Measurements from ENCODE around the gene HSPA9.

The HSPA9 gene

DNA sequence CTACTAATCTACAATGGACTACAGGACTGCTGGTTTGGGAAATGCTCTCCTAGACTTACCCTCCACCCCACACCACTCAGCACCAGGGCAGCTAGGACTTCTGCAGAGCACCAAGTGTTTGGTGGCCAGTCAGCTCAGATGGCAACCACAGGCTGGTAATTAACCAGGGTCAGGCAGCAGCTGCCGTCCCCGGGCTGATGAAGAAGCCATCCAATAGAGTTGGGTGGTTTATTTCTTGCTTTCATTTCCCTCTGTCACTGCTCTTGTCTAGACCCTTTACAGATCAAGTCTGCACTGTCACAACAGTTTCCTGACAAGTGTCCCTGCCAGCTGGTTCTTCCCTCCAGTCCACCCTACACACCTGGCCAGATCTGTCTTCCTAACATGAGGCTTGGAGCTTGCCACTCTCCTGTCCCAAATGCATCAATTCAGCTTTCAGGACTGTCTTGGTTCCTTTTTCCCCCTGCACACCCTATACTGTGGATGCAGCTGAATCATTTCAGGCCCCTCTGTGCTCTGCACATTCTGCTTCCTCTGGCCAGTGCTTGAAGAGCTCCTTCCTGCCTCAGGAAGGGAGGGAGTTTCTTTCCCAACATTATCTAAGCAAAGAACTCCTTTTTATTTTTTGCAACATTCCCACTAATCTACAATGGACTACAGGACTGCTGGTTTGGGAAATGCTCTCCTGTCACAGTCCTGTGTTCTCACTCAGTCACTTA is 30.2 kb upstream of the HSPA9 start:
- Histone ChIP-seq H3K27me3 (ENCODE audit: control insufficient read depth in 1 of 2, insufficient read depth in 2 of 2, low read length in 2 of 2) (no peaks in the 10 kb centered on the region), H3K9ac (ENCODE audit: low read length) (no peak overlapping the region), H3K36me3 (ENCODE audit: insufficient read depth, low read length) (no peaks in the 10 kb centered on the region), H3K9me3 (ENCODE audit: low read length) (no peaks in the 10 kb centered on the region), H3K4me3 (ENCODE audit: low read depth in 1 of 2, low read length in 2 of 2) (no peak overlapping the region), H3K4me1 (ENCODE audit: insufficient read depth, low read length) (peaks cover 13% of the 10 kb centered on the region), H3K27ac (ENCODE audit: low read depth, low read length) (no peak overlapping the region)

GRCh38 chr5:138604176-138604785 is 29.1 kb upstream of the HSPA9 start:
- Histone ChIP-seq H3K4me3 (ENCODE audit: low read depth in 1 of 2, low read length in 2 of 2) (no peak overlapping the region), H3K27me3 (ENCODE audit: control insufficient read depth in 1 of 2, insufficient read depth in 2 of 2, low read length in 2 of 2) (no peaks in the 10 kb centered on the region), H3K27ac (ENCODE audit: low read depth, low read length) (no peak overlapping the region), H3K4me1 (ENCODE audit: insufficient read depth, low read length) (peaks cover 5% of the 10 kb centered on the region), H3K9me3 (ENCODE audit: low read length) (no peaks in the 10 kb centered on the region), H3K36me3 (ENCODE audit: insufficient read depth, low read length) (no peaks in the 10 kb centered on the region), H3K9ac (ENCODE audit: low read length) (no peak overlapping the region)

DNA sequence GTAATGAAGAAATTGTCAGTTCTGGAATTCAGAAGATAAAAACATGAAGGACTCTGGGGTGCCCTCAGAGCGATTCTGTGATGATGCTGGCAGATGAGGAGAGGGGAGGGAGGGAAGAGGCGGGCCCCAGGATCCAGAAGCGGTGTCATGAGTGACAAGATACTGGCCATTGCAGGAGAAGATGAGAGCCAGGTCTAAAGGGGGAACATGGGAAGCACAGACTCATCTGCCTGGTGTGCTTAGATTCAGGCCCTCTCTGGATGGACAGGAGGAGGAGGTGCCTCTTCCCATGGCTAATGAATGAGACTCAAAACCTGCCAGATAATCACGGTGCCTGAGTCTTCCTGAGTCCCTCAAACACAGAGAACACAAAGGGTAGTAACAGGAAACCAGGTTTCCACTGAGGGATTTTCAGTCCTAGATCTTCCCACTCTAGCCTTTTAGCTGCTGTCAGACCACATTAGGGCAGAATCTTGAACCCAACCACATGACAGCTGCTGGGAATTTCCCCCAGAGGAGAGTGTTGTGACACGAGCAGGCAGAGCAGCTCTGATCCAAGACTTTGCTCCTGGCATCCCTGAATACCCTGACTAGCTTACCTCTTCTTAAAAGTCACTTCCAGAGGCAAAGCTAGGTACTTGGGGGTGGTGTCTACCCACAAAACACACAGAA is 28.2 kb upstream of the HSPA9 start:
- no peaks in the 10 kb centered on the region for H3K9me3 ChIP-seq (ENCODE audit: low read length)
- no peak overlapping the region for H3K27ac ChIP-seq (ENCODE audit: low read depth, low read length)
- no peak overlapping the region for H3K9ac ChIP-seq (ENCODE audit: low read length)
- no peak overlapping the region for H3K4me3 ChIP-seq (ENCODE audit: low read depth in 1 of 2, low read length in 2 of 2)
- no peaks in the 10 kb centered on the region for H3K27me3 ChIP-seq (ENCODE audit: control insufficient read depth in 1 of 2, insufficient read depth in 2 of 2, low read length in 2 of 2)
- no peaks in the 10 kb centered on the region for H3K36me3 ChIP-seq (ENCODE audit: insufficient read depth, low read length)
- no peaks in the 10 kb centered on the region for H3K4me1 ChIP-seq (ENCODE audit: insufficient read depth, low read length)

- Histone ChIP-seq H3K4me1 (ENCODE audit: insufficient read depth, low read length) (no peaks in the 10 kb centered on the region), H3K9ac (ENCODE audit: low read length) (no peak overlapping the region), H3K27me3 (ENCODE audit: control insufficient read depth in 1 of 2, insufficient read depth in 2 of 2, low read length in 2 of 2) (no peaks in the 10 kb centered on the region), H3K9me3 (ENCODE audit: low read length) (no peaks in the 10 kb centered on the region), H3K4me3 (ENCODE audit: low read depth in 1 of 2, low read length in 2 of 2) (no peak overlapping the region), H3K27ac (ENCODE audit: low read depth, low read length) (no peak overlapping the region), H3K36me3 (ENCODE audit: insufficient read depth, low read length) (no peaks in the 10 kb centered on the region)
These were observed 27.3 kb upstream of the HSPA9 start for GRCh38 chr5:138602371-138603000.

- Histone ChIP-seq H3K27me3 (ENCODE audit: control insufficient read depth in 1 of 2, insufficient read depth in 2 of 2, low read length in 2 of 2) (no peaks in the 10 kb centered on the region), H3K4me3 (ENCODE audit: low read depth in 1 of 2, low read length in 2 of 2) (no peak overlapping the region), H3K9ac (ENCODE audit: low read length) (no peak overlapping the region), H3K36me3 (ENCODE audit: insufficient read depth, low read length) (no peaks in the 10 kb centered on the region), H3K27ac (ENCODE audit: low read depth, low read length) (no peak overlapping the region), H3K9me3 (ENCODE audit: low read length) (no peaks in the 10 kb centered on the region), H3K4me1 (ENCODE audit: insufficient read depth, low read length) (no peaks in the 10 kb centered on the region)
These were observed 26.2 kb upstream of the HSPA9 start for GRCh38 chr5:138601444-138601843.

GRCh38 chr5:138600446-138600845 is 25.2 kb upstream of the HSPA9 start:
- H3K4me1 ChIP-seq (ENCODE audit: insufficient read depth, low read length): no peaks in the 10 kb centered on the region
- H3K9me3 ChIP-seq (ENCODE audit: low read length): no peaks in the 10 kb centered on the region
- no peak overlapping the region for H3K4me3 ChIP-seq (ENCODE audit: low read depth in 1 of 2, low read length in 2 of 2)
- H3K36me3 ChIP-seq (ENCODE audit: insufficient read depth, low read length): no peaks in the 10 kb centered on the region
- H3K27ac ChIP-seq (ENCODE audit: low read depth, low read length): no peak overlapping the region
- H3K9ac ChIP-seq (ENCODE audit: low read length): no peak overlapping the region
- no peaks in the 10 kb centered on the region for H3K27me3 ChIP-seq (ENCODE audit: control insufficient read depth in 1 of 2, insufficient read depth in 2 of 2, low read length in 2 of 2)

- no peak overlapping the region for H3K9ac ChIP-seq (ENCODE audit: low read length)
- no peaks in the 10 kb centered on the region for H3K36me3 ChIP-seq (ENCODE audit: insufficient read depth, low read length)
- no peaks in the 10 kb centered on the region for H3K4me1 ChIP-seq (ENCODE audit: insufficient read depth, low read length)
- H3K4me3 ChIP-seq (ENCODE audit: low read depth in 1 of 2, low read length in 2 of 2): no peak overlapping the region
- H3K27ac ChIP-seq (ENCODE audit: low read depth, low read length): no peak overlapping the region
- no peaks in the 10 kb centered on the region for H3K9me3 ChIP-seq (ENCODE audit: low read length)
- H3K27me3 ChIP-seq (ENCODE audit: control insufficient read depth in 1 of 2, insufficient read depth in 2 of 2, low read length in 2 of 2): no peaks in the 10 kb centered on the region
These were observed 22.6 kb upstream of the HSPA9 start for GRCh38 chr5:138597661-138598400.

GRCh38 chr5:138596105-138596881 is 21.1 kb upstream of the HSPA9 start:
- no peak overlapping the region for H3K4me3 ChIP-seq (ENCODE audit: low read depth in 1 of 2, low read length in 2 of 2)
- H3K36me3 ChIP-seq (ENCODE audit: insufficient read depth, low read length): no peaks in the 10 kb centered on the region
- no peak overlapping the region for H3K9ac ChIP-seq (ENCODE audit: low read length)
- no peaks in the 10 kb centered on the region for H3K27me3 ChIP-seq (ENCODE audit: control insufficient read depth in 1 of 2, insufficient read depth in 2 of 2, low read length in 2 of 2)
- H3K4me1 ChIP-seq (ENCODE audit: insufficient read depth, low read length): no peaks in the 10 kb centered on the region
- no peaks in the 10 kb centered on the region for H3K9me3 ChIP-seq (ENCODE audit: low read length)
- H3K27ac ChIP-seq (ENCODE audit: low read depth, low read length): no peak overlapping the region

- H3K27me3 ChIP-seq (ENCODE audit: control insufficient read depth in 1 of 2, insufficient read depth in 2 of 2, low read length in 2 of 2): no peaks in the 10 kb centered on the region
- no peaks in the 10 kb centered on the region for H3K4me1 ChIP-seq (ENCODE audit: insufficient read depth, low read length)
- no peak overlapping the region for H3K27ac ChIP-seq (ENCODE audit: low read depth, low read length)
- H3K36me3 ChIP-seq (ENCODE audit: insufficient read depth, low read length): no peaks in the 10 kb centered on the region
- H3K9me3 ChIP-seq (ENCODE audit: low read length): no peaks in the 10 kb centered on the region
- H3K4me3 ChIP-seq (ENCODE audit: low read depth in 1 of 2, low read length in 2 of 2): no peak overlapping the region
- H3K9ac ChIP-seq (ENCODE audit: low read length): no peak overlapping the region
These were observed 20.1 kb upstream of the HSPA9 start for GRCh38 chr5:138595180-138595795.

- Histone ChIP-seq H3K9ac (ENCODE audit: low read length) (no peak overlapping the region), H3K27me3 (ENCODE audit: control insufficient read depth in 1 of 2, insufficient read depth in 2 of 2, low read length in 2 of 2) (no peaks in the 10 kb centered on the region), H3K4me3 (ENCODE audit: low read depth in 1 of 2, low read length in 2 of 2) (no peak overlapping the region), H3K36me3 (ENCODE audit: insufficient read depth, low read length) (no peaks in the 10 kb centered on the region), H3K9me3 (ENCODE audit: low read length) (no peaks in the 10 kb centered on the region), H3K4me1 (ENCODE audit: insufficient read depth, low read length) (no peaks in the 10 kb centered on the region), H3K27ac (ENCODE audit: low read depth, low read length) (no peak overlapping the region)
These were observed 19.3 kb upstream of the HSPA9 start for GRCh38 chr5:138594305-138595058.

Data from muscle layer of colon (tissue), 2 donors.